AG10803 (cell line): ENCODE data around the gene CCDC188.

Source experiments
- DNase-seq: peaks from one replicate; pipeline ENCODE4 v3.0.0; 2010; ENCODE audit warnings: low read depth
- H3K4me3 ChIP-seq: 2 replicates; pipeline ENCODE4 v1.5.1; 2011; ENCODE audit warnings: mild to moderate bottlenecking, low read length, control low read depth
- TF ChIP-seq, protein P1 (sequence below): conservative IDR thresholded peaks from 2 replicates; pipeline ENCODE4 v1.5.1; 2011; ENCODE audit warnings: mild to moderate bottlenecking, low read length, control low read depth, inconsistent platforms

CCDC188 gene

DNA sequence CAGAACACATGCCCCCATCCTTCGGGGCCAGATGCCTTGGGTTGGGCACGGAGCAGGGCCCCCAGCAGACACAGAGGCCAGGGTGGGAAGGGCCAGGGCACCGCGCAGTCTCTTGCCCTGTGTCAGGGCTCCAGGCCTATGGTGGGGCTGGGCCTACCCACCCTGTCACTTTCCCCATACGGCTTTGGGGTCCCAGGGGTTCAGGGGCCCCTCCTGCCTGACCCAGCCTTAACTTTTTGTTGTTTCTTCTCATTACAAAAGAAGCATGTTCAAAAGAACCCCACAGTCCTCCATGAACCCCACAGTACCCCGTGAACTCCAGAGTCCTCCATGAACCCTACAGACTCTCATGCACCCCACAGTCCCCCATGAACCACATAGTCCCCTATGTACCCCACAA, 33.0 kb upstream of the CCDC188 start:
- no peak overlapping the region for H3K4me3 ChIP-seq
- no peak for DNase-seq
- TF ChIP-seq, protein P1, sequence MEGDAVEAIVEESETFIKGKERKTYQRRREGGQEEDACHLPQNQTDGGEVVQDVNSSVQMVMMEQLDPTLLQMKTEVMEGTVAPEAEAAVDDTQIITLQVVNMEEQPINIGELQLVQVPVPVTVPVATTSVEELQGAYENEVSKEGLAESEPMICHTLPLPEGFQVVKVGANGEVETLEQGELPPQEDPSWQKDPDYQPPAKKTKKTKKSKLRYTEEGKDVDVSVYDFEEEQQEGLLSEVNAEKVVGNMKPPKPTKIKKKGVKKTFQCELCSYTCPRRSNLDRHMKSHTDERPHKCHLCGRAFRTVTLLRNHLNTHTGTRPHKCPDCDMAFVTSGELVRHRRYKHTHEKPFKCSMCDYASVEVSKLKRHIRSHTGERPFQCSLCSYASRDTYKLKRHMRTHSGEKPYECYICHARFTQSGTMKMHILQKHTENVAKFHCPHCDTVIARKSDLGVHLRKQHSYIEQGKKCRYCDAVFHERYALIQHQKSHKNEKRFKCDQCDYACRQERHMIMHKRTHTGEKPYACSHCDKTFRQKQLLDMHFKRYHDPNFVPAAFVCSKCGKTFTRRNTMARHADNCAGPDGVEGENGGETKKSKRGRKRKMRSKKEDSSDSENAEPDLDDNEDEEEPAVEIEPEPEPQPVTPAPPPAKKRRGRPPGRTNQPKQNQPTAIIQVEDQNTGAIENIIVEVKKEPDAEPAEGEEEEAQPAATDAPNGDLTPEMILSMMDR = no peak

DNA sequence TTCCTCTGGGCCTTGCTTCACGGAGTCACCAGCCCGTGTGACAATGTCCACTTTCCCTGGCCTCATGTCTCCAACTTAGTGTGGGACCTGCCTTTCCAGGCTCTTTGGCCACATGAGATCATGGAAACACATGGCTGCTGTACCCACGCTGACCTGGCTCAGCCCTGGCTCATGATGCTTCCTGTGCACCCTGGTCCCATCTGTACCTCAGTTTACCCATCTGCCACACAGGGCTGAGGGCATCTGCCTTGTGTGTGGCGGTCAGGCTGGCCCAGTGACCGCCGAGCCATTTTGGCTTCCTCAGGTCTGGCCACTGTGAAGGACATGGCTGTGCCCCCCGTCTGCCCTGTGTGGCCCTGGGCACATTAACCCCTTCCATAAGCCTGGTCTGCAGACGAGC, 32.2 kb upstream of the CCDC188 start:
- no peak for DNase-seq
- TF ChIP-seq, protein P1 = no peak
- H3K4me3 ChIP-seq = no peak overlapping the region

DNA sequence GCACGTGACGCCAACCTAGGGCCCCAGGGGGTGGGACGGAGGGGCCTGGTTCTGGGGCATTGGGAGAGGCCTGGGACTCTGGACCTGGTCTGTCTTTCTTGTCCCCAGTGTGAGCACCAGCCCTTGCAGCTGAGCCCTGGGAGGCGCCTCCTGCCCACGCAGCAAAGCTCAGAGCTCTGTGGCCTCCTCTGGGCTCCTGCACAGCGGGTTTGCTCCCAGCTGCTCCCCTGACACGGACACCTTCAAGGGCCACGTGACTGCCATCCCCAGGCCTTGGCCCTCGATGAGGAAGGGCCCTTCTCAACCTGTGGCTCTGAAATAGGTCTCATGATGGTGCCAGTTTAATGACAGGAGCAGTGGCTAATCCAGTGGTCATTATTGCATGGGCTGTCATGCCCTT, 31.5 kb upstream of the CCDC188 start:
- no peak for DNase-seq
- no peak overlapping the region for H3K4me3 ChIP-seq
- TF ChIP-seq, protein P1 = no peak

DNA sequence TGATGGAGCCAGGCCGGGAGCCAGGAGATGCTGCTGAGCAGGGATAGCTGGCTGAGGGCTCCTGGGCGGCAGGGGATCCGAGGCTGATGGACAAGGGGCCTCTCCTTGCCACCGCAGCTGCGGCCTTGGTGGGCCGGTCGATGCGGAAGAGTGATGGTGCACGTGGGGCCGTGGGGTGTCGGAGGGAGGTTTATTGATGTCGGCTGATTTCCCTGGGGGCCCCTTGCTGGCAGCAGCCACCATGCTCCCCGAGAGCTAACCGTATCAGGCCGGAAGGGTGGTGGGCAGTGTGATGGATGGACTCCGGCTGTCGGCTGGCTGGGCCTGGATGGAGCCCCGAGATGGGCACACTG, 31.0 kb upstream of the CCDC188 start:
- H3K4me3 ChIP-seq = no peak overlapping the region
- DNase-seq = no peak
- TF ChIP-seq, protein P1 = no peak

DNA sequence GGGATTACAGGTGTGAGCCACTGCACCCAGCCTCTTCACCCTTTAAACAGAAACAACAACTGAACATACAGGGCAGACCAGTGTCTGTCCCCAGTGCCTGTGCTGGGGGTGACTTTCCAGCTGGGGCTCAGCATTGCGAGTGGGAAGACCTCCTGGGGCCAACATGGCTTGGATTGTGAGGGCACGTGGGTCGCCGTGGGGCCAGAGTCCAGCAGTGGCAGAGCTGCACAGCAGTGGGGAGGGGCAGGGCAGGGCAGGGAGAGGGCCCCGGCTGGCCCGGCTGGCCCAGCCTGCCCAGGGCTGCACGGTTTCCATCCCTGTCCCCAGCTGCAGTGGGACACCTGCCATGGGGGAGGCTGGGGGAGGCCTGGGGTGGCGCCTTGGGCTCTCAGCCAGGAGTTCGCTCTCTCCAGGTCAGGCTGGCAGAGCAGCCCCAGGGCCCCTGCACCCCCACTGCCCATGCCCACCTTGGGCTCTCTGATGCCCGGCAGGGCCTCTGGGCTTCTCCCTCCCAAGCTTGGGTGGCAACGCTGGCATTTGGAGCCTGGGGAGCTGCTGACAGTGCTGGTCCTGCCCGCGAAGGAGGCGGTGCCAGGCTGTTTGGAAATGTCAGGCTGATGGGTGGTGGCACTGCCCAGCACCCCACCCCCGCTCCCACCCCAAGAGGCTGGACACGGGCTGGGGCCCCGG, 30.5 kb upstream of the CCDC188 start:
- no peak for DNase-seq
- TF ChIP-seq, protein P1 = no peak
- H3K4me3 ChIP-seq = no peak overlapping the region

DNA sequence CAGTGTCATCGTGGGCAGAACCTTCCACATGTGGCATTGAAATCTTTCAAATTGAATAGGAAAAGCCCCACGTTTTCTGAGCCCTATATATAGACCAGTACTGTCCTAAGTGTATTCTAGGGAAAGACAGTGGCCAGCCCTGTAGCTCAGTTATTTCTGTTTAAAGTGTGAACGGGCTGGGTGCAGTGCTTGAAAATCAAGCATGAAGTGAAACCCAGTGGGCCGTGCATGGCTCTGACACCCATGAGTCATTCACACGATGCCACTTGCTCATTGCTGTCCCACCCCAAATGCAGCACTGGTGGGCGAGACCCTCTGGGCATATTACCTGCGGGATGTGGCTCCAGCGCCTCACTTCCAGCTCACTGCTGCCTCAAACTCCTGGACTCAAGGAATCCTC, 29.8 kb upstream of the CCDC188 start:
- no peak for DNase-seq
- TF ChIP-seq, protein P1 = no peak
- no peak overlapping the region for H3K4me3 ChIP-seq

DNA sequence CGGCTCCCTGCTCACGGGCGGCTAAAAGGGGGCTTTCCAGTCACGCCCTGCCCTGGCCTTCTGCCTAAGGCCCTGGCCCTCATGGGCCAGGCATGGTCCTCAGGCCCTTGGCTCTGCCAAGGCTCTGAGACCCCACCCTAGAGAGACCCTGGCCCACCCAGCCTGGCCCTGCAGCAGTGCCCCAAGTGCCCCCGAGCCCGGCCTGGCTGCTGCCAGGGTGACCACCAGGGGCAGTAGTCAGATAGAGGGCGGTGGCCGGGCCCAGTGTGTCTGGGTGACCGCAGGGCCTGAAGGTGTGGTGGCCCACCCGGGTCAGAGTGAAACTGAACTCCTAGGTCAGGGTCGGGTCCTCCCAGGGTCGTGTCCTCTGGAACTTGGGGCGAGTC, 29.4 kb upstream of the CCDC188 start:
- TF ChIP-seq, protein P1 = no peak; the same call in 1 of the 2 replicates
- DNase-seq = no peak
- no peak overlapping the region for H3K4me3 ChIP-seq
